Measurements from ENCODE around the gene ZNF862. TPM values are rescaled to one million over a fixed set of nuclear protein-coding genes. Genes with fewer than 3 reads are reported as not detected.

ZNF862 gene
- total and polyA plus RNA-seq, 2 experiments from 2014 or later, result 0.94 to 2.3 TPM

GRCh38 chr7:149856583-149856982 lies 18.4 kb downstream of the ZNF862 start (continued):
- no peak for TF ChIP-seq NANOG (IDR thresholded peaks at IDR 0.05; ENCODE audit: borderline replicate concordance)
- TF ChIP-seq ZNF331 (CRISPR knock-in tag; IDR thresholded peaks at IDR 0.05; ENCODE audit: low read depth), result no peak
- no peak for TF ChIP-seq CREB1 (CRISPR knock-in tag; IDR thresholded peaks at IDR 0.05; ENCODE audit: low read depth)
- TF ChIP-seq ZNF114 (CRISPR knock-in tag; IDR thresholded peaks at IDR 0.05), result no peak
- TF ChIP-seq CTCF (conservative IDR thresholded peaks at IDR 0.05; ENCODE audit: low read depth in 2 of 2), result no peak

GRCh38 chr7:149859369-149859768 lies 21.2 kb downstream of the ZNF862 start:
- no peaks in the 10 kb centered on the region for H3K79me2 ChIP-seq (replicated peaks; ENCODE audit: insufficient read depth)
- H4K20me1 ChIP-seq (replicated peaks; ENCODE audit: insufficient read depth), result no peaks in the 10 kb centered on the region
- 0 out of 2 replicates have a peak, but pooled peaks cover 3% of the 10 kb centered on the region for H3F3A ChIP-seq (replicated peaks; ENCODE audit: low read depth)
- Mint-ChIP-seq H3K36me3 (ENCODE audit: low read depth) (no peaks in the 10 kb centered on the region; the same call in 2 of the 3 replicates), H3K4me3 (no peak overlapping the region), H3K27ac (no peak overlapping the region), H3K9me3 (no peaks in the 10 kb centered on the region; the same call in 2 of the 3 replicates), H3K27me3 (ENCODE audit: insufficient read depth, low read depth, poor library complexity) (peaks cover 15% of the 10 kb centered on the region), H3K4me1 (peaks cover 28% of the 10 kb centered on the region)
- no peak overlapping the region for H3K4me3 ChIP-seq
- H3K9me2 ChIP-seq (ENCODE audit: insufficient read depth), result no peaks in the 10 kb centered on the region
- H3K4me1 ChIP-seq (ENCODE audit: insufficient read depth), result peaks cover 19% of the 10 kb centered on the region
- no peaks in the 10 kb centered on the region for H3K27me3 ChIP-seq (ENCODE audit: insufficient read depth)
- H3K36me3 ChIP-seq (ENCODE audit: insufficient read depth), result no peaks in the 10 kb centered on the region
- H2AFZ ChIP-seq, result no peak overlapping the region
- H3K27ac ChIP-seq (ENCODE audit: low read depth), result no peak overlapping the region
- ATAC-seq (no peak), DNase-seq (ENCODE audit: low spot score) (no peak)
- H3K4me2 ChIP-seq, result no peak overlapping the region
- TF ChIP-seq NANOG (IDR thresholded peaks at IDR 0.05; ENCODE audit: borderline replicate concordance), result no peak
- TF ChIP-seq STAT1 (IDR thresholded peaks at IDR 0.05; ENCODE audit: unreplicated experiment), result no peak
- no peak for TF ChIP-seq POLR2AphosphoS5 (IDR thresholded peaks at IDR 0.05; ENCODE audit: low read depth)
- no peak for TF ChIP-seq CREB1 (CRISPR knock-in tag; IDR thresholded peaks at IDR 0.05; ENCODE audit: low read depth)
- TF ChIP-seq ETS1 (IDR thresholded peaks at IDR 0.05), result no peak
- no peak for TF ChIP-seq ZNF331 (CRISPR knock-in tag; IDR thresholded peaks at IDR 0.05; ENCODE audit: low read depth)
- TF ChIP-seq EZH2phosphoT487 (IDR thresholded peaks at IDR 0.05; ENCODE audit: unreplicated experiment), result no peak
- no peak for TF ChIP-seq REST (IDR thresholded peaks at IDR 0.05; ENCODE audit: unreplicated experiment)
- TF ChIP-seq ZNF462 (CRISPR knock-in tag; IDR thresholded peaks at IDR 0.05), result no peak
- TF ChIP-seq ZNF114 (CRISPR knock-in tag; IDR thresholded peaks at IDR 0.05), result no peak
- no peak for TF ChIP-seq JUNB (IDR thresholded peaks at IDR 0.05; ENCODE audit: unreplicated experiment)
- TF ChIP-seq EZH2 (IDR thresholded peaks at IDR 0.05; ENCODE audit: low read depth, unreplicated experiment), result no peak
